Subcutaneous adipose tissue (tissue), 4 donors: Measurements from ENCODE around the gene DNMT1. TPM values are rescaled to one million over a fixed set of nuclear protein-coding genes. Genes with fewer than 3 reads are reported as not detected.

ENCODE experiments used
- total RNA-seq, 4 donors: library from RNA; depleted of rRNA; stranded (reverse); fragments of >200 nt; gene quantifications; one replicate each; pipeline ENCODE4 v1.1.0, GENCODE V29; 2016
- TF ChIP-seq, protein P1 (sequence below): fragments of 450-650 bp; IDR thresholded peaks from one replicate; pipeline ENCODE4 v1.5.1; 2016; ENCODE audit warnings: low read depth, mild to moderate bottlenecking, control low read depth, antibody characterized with exemption, moderate library complexity

The DNMT1 gene
- total RNA-seq, 4 donors from 2014 or later, result 25.5 to 60.7 (median 41.5) TPM

DNA sequence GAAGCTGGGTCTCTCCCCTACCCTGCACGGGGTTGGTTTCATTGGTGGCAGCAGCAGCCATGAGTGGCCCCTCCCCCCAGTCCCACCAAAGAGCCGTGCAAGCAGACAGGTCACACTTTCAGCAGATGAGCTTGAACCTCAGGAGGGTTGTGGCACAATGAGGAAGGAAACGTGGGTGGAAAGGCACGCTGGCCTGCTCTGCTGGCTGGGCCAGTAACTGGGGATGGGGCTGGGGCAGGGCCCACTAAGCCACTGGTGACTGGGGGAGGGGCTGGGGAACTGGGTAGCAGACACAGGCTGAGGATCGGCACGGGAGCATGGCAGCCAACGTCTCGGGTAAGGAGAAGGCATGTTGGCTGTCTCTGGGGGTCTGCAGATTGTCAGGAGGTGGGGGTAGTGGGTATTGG is 83.3 kb downstream of the DNMT1 start, which contains the start of gene P2RY11:
TSS of gene P2RY11 (plus strand) at position 289 of the 407 bp plus-strand sequence. CDS start at position 318, 29 bp downstream.
- TF ChIP-seq, protein P1, sequence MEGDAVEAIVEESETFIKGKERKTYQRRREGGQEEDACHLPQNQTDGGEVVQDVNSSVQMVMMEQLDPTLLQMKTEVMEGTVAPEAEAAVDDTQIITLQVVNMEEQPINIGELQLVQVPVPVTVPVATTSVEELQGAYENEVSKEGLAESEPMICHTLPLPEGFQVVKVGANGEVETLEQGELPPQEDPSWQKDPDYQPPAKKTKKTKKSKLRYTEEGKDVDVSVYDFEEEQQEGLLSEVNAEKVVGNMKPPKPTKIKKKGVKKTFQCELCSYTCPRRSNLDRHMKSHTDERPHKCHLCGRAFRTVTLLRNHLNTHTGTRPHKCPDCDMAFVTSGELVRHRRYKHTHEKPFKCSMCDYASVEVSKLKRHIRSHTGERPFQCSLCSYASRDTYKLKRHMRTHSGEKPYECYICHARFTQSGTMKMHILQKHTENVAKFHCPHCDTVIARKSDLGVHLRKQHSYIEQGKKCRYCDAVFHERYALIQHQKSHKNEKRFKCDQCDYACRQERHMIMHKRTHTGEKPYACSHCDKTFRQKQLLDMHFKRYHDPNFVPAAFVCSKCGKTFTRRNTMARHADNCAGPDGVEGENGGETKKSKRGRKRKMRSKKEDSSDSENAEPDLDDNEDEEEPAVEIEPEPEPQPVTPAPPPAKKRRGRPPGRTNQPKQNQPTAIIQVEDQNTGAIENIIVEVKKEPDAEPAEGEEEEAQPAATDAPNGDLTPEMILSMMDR, result no peak

DNA sequence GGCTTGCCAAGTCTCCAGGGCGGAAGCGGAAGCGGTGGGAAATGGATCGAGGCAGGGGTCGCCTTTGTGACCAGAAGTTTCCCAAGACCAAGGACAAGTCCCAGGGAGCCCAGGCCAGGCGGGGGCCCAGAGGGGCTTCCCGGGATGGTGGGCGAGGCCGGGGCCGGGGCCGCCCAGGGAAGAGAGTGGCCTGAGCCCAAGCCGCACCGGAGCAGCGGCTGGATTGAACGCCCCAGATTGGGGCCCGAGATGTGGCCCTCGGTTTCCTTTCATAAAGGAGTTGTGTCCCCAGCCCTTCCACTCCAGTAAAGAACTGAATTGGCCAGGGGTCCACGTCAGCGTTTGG is 83.8 kb downstream of the DNMT1 start:
- TF ChIP-seq, protein P1, result no peak

DNA sequence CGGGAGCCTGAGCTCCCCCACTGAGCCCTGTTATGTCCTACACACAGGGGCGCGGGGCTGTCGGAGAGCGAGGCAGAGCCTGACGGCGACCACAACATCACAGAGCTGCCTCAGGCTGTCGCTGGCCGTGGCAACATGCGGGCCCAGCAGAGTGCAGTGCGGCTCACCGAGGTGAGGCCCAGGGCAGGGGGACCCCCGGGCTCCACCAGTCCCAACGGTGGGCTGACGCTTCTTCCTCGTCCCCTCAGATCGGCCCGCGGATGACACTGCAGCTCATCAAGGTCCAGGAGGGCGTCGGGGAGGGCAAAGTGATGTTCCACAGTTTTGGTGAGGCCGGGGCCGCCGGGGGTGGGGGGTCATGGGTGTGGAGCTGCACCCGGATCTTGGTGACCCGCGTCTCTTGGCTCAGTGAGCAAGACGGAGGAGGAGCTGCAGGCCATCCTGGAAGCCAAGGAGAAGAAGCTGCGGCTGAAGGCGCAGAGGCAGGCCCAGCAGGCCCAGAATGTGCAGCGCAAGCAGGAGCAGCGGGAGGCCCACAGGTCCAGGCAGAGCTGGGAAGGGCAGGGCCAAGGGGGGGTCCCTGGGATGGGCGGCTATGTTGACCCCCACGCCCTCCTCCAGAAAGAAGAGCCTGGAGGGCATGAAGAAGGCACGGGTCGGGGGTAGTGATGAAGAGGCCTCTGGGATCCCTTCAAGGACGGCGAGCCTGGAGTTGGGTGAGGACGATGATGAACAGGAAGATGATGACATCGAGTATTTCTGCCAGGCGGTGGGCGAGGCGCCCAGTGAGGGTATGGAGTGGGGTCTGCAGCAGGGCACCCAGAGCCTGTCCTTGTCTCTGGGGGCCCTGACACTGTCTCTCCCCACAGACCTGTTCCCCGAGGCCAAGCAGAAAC is 84.4 kb downstream of the DNMT1 start:
- TF ChIP-seq, protein P1, result no peak

DNA sequence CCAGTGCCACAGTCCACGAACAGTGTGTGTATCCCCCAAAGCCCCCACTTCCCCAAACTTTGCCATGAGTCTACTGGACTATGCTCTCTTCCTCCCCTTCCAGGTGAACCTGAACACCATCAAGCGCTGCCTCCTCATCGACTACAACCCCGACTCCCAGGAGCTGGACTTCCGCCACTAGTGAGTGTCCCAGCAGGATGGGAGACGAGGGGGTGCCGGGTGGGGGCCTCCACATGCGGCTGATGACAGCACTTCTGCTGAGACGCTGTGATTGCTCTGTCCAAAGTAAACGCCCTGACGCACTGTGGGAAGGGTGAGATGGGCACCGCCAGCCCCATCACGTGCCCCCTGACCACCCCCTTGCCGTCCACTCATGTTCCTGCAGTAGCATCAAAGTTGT is 85.2 kb downstream of the DNMT1 start:
- TF ChIP-seq, protein P1, result no peak

DNA sequence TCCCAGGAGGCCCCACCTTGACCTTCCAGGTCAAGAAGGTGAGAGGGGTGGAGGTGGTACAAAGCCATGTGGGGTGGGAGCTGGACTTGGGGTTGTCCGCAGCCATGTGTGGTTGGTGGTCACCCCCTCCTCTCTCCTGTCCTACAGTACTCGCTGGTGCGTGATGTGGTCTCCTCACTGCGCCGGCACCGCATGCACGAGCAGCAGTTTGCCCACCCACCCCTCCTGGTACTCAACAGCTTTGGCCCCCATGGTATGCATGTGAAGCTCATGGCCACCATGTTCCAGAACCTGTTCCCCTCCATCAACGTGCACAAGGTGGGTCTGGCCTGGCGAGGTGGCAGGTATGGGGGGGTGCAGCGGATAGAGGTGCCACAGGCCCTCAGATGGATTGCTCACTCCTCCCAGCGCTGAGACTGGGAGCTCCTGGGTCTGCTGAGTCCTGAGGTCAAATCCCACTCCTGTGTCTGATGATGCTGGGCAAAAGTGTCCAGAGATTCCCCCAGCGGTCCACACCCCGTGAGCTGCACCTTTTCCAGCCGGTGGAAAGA is 86.9 kb downstream of the DNMT1 start:
- TF ChIP-seq, protein P1, result no peak

DNA sequence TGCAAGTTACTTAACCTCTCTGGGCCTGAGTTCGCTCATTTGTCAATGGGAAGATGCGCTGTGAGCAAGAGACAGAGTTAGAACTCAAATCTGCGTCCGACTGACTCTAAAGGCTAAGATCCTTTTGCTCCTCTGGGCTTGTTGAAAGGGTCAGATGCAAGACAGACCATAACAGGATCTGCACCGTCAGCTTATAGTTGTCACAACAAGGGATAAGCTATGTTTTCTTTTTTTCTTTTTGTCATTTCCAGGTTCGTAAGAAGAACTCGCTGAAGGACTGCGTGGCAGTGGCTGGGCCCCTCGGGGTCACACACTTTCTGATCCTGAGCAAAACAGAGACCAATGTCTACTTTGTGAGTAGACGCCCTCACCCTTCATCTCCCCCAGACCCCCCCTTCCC is 87.5 kb downstream of the DNMT1 start:
- TF ChIP-seq, protein P1, result no peak

DNA sequence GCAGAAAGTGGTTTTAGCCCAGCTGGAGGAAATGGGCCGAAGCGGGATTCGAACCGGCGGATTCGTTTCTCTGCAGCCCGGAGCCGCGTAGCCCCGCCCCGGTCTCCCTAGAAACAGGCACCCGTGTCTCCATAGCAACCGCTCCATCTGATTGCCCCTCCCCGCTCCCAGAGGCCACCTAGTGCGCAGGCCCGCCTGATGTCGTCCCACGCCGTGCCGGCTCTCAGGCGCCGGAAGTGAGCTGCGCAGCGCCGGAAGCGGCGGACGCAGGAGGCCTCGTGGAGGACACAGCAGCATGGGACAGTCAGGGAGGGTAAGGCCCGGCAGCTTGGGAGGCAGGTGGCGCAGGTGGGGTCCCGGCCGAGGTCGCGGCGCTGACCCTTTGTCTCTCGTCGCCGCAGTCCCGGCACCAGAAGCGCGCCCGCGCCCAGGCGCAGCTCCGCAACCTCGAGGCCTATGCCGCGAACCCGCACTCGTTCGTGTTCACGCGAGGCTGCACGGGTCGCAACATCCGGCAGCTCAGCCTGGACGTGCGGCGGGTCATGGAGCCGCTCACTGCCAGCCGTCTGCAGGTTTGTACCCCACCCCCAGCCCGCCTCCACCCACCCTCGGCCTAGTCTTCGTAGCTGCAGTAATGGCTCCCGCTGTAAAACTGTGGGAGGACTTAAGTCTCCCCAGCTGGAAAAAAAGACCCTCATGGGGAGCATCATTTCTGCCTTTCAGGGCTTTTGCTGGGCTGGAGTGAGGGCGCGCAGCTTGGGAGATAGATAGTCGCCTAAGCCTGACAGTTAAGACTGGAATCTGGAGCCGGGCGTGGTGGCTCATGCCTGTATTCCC is 88.4 kb downstream of the DNMT1 start, which contains the start of gene PPAN:
TSS of gene PPAN (plus strand) at position 263 of the 837 bp plus-strand sequence. CDS start at position 296, 33 bp downstream.
- TF ChIP-seq, protein P1, result no peak
